ENCODE results near the gene KRTAP1-1. TPM values are rescaled to one million over a fixed set of nuclear protein-coding genes. Genes with fewer than 3 reads are reported as not detected.

Gene KRTAP1-1
- total RNA-seq, 1 donor from 2014 or later, result not detected

DNA sequence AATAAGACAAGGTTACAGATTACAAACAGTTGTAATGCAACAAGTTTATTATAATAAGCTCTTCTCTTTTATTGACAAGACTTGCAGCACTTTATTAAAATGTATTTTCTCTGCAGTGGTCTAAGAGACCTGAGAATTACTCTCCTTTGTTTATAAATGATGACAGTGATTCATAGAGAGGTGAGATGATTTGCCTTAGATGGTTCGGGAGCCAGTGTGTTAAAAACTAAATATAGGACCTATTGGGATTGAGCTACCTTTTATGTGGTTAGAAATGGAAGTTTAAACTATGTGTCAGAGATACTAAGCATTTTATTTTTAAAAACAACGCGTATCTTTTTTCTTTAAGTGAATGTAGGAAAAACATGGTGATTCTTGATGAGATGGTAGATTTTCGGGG is 44.4 kb downstream of the KRTAP1-1 start:
- TF ChIP-seq, protein P1, sequence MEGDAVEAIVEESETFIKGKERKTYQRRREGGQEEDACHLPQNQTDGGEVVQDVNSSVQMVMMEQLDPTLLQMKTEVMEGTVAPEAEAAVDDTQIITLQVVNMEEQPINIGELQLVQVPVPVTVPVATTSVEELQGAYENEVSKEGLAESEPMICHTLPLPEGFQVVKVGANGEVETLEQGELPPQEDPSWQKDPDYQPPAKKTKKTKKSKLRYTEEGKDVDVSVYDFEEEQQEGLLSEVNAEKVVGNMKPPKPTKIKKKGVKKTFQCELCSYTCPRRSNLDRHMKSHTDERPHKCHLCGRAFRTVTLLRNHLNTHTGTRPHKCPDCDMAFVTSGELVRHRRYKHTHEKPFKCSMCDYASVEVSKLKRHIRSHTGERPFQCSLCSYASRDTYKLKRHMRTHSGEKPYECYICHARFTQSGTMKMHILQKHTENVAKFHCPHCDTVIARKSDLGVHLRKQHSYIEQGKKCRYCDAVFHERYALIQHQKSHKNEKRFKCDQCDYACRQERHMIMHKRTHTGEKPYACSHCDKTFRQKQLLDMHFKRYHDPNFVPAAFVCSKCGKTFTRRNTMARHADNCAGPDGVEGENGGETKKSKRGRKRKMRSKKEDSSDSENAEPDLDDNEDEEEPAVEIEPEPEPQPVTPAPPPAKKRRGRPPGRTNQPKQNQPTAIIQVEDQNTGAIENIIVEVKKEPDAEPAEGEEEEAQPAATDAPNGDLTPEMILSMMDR (IDR thresholded peaks at IDR 0.05; ENCODE audit: insufficient read depth, low read length, severe bottlenecking), result no peak
- Histone ChIP-seq H3K27me3 (ENCODE audit: control insufficient read depth, insufficient read depth, low read length) (no peaks in the 10 kb centered on the region), H3K36me3 (ENCODE audit: control insufficient read depth, insufficient read depth, low read length) (no peaks in the 10 kb centered on the region), H3K4me3 (ENCODE audit: low read depth, low read length) (no peak overlapping the region)
- FAIRE-seq, result no peak
- DNase-seq (ENCODE audit: low read depth), result no peak

DNA sequence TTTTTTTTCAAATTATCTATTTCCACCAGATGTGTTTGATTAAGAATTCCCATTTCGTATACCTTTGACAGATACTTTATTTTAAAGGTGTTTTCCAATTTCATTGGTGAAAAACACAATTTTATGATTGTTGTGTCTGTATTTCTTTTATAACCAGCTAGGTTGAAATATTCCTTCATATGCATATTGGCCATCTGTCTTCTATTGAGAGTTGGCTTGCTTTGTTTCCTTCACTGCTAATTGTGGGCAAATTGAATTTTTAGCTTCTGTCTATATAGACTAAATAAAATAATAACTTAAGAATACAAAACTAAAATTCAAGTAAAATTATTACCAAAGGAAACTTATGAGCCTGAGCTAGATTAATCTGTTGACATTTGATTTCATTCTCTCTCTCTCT is 46.1 kb downstream of the KRTAP1-1 start:
- DNase-seq (ENCODE audit: low read depth) (no peak), FAIRE-seq (no peak)
- no peaks in the 10 kb centered on the region for H3K36me3 ChIP-seq (ENCODE audit: control insufficient read depth, insufficient read depth, low read length)
- H3K4me3 ChIP-seq (ENCODE audit: low read depth, low read length), result no peak overlapping the region
- H3K27me3 ChIP-seq (ENCODE audit: control insufficient read depth, insufficient read depth, low read length), result no peaks in the 10 kb centered on the region
- TF ChIP-seq, protein P1 (IDR thresholded peaks at IDR 0.05; ENCODE audit: insufficient read depth, low read length, severe bottlenecking), result no peak

DNA sequence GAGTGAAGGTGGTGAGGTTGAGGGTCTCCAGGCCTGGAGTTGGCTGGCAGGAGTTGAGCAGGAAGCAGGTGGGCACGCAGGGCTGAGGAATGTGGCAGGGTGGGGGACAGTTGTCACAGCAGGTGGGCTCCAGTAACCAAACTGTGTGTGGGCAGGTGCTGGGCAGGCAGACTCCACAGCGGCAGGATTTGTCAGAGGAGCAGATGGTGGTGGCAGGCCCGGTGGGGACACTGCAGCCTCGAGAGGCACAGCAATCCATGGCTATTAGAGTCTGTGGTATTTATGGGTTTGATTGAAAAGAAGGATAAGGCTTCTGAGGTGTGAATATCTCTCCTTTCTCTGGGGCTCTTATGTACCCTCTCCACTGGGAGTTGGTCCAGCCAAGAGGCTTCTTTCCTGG is 47.4 kb downstream of the KRTAP1-1 start, which contains the start of gene KRTAP3-3:
Gene KRTAP3-3, minus strand, starts transcription at position 326 of the 400 bp plus-strand sequence. Its CDS starts 67 bp downstream, at position 259.
- TF ChIP-seq, protein P1 (IDR thresholded peaks at IDR 0.05; ENCODE audit: insufficient read depth, low read length, severe bottlenecking), result no peak
- no peak within 1 kb of the TSS for H3K4me3 ChIP-seq (ENCODE audit: low read depth, low read length)
- FAIRE-seq, result no peak
- no peaks in the 10 kb centered on the region for H3K27me3 ChIP-seq (ENCODE audit: control insufficient read depth, insufficient read depth, low read length)
- no peaks in the 10 kb centered on the region for H3K36me3 ChIP-seq (ENCODE audit: control insufficient read depth, insufficient read depth, low read length)
- no peak for DNase-seq (ENCODE audit: low read depth)

DNA sequence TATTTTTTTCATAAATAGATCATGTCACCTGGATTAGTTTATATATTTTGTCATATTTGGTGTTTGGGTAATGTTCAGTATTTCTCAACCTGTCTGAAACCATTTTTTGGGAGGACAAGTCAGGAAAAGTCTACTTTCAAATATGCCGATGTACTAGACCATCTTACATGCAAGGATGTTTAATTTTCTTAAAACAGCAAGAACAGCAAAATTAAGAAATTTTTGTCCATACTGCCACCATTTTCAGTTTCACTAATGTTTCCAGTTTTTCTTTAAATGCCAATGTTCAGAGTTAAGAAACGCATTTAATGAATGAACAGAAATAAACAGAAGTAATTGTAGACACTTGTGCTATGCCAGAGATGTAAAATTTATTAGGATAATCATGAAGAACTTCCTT is 48.2 kb downstream of the KRTAP1-1 start:
- Histone ChIP-seq H3K36me3 (ENCODE audit: control insufficient read depth, insufficient read depth, low read length) (no peaks in the 10 kb centered on the region), H3K27me3 (ENCODE audit: control insufficient read depth, insufficient read depth, low read length) (no peaks in the 10 kb centered on the region), H3K4me3 (ENCODE audit: low read depth, low read length) (no peak overlapping the region)
- FAIRE-seq (no peak), DNase-seq (ENCODE audit: low read depth) (no peak)
- TF ChIP-seq, protein P1 (IDR thresholded peaks at IDR 0.05; ENCODE audit: insufficient read depth, low read length, severe bottlenecking), result no peak

DNA sequence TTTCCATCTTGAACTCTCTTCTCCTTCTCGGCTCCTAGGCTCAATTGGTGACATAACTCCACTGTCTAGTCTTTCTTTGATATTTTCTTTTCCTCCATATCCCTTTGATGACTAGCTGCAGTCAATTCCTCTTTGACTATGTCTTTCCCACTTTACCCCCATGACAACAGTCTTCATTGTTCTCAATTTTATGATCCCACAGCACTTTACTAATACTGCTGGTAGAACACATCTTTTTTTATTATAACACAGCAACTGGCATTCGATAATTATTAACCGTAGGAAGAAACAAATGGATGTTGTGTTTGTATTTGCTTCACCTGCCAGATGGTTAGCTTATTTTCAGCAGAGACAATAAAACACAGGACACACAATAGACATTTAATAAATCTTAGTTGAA is 48.6 kb downstream of the KRTAP1-1 start:
- DNase-seq (ENCODE audit: low read depth), result no peak
- Histone ChIP-seq H3K27me3 (ENCODE audit: control insufficient read depth, insufficient read depth, low read length) (no peaks in the 10 kb centered on the region), H3K4me3 (ENCODE audit: low read depth, low read length) (no peak overlapping the region), H3K36me3 (ENCODE audit: control insufficient read depth, insufficient read depth, low read length) (no peaks in the 10 kb centered on the region)
- TF ChIP-seq, protein P1 (IDR thresholded peaks at IDR 0.05; ENCODE audit: insufficient read depth, low read length, severe bottlenecking), result no peak
- no peak for FAIRE-seq

Other genes with a start within 250 kb of the KRTAP1-1 start
- not detected in 2 replicates for gene KRT28, start 241.5 kb downstream of the KRTAP1-1 start, total RNA-seq
- gene KRT10, start 218.8 kb downstream of the KRTAP1-1 start, total RNA-seq, result 5.8 and 6.3 TPM in 2 replicates
- not detected in 2 replicates for gene KRT12, start 174.2 kb downstream of the KRTAP1-1 start, total RNA-seq
- gene KRT20, start 156.2 kb downstream of the KRTAP1-1 start, total RNA-seq, result not detected in 2 replicates
- gene KRT23, start 103.8 kb downstream of the KRTAP1-1 start, total RNA-seq, result 12.9 and 29.4 TPM in 2 replicates
- gene KRT39, start 74.5 kb downstream of the KRTAP1-1 start, total RNA-seq, result not detected in 2 replicates
- gene KRT40, start 57.1 kb downstream of the KRTAP1-1 start, total RNA-seq, result 0.13 TPM in 1 of 2 replicates, not detected in the other
- gene KRTAP3-3, start 47.3 kb downstream of the KRTAP1-1 start, total RNA-seq, result not detected in 2 replicates
- not detected in 2 replicates for gene KRTAP3-2, start 41.5 kb downstream of the KRTAP1-1 start, total RNA-seq
- gene KRTAP3-1, start 32.3 kb downstream of the KRTAP1-1 start, total RNA-seq, result not detected in 2 replicates
- gene KRTAP1-5, start 14.2 kb downstream of the KRTAP1-1 start, total RNA-seq, result not detected in 2 replicates
- not detected in 2 replicates for gene KRTAP1-4, start 11.3 kb downstream of the KRTAP1-1 start, total RNA-seq
- not detected in 2 replicates for gene KRTAP1-3, start 6.6 kb downstream of the KRTAP1-1 start, total RNA-seq
- not detected in 2 replicates for gene KRTAP2-1, start 5.9 kb upstream of the KRTAP1-1 start, total RNA-seq
- gene KRTAP2-2, start 13.8 kb upstream of the KRTAP1-1 start, total RNA-seq, result not detected in 2 replicates
- gene KRTAP2-3, start 18.7 kb upstream of the KRTAP1-1 start, total RNA-seq, result not detected in 2 replicates
- not detected in 2 replicates for gene KRTAP2-4, start 24.4 kb upstream of the KRTAP1-1 start, total RNA-seq
- gene KRTAP4-7, start 42.7 kb upstream of the KRTAP1-1 start, total RNA-seq, result not detected in 2 replicates
- not detected in 2 replicates for gene KRTAP4-8, start 56.7 kb upstream of the KRTAP1-1 start, total RNA-seq
- gene KRTAP4-16, start 60.8 kb upstream of the KRTAP1-1 start, total RNA-seq, result not detected in 2 replicates
- not detected in 2 replicates for gene KRTAP4-9, start 63.9 kb upstream of the KRTAP1-1 start, total RNA-seq
- gene KRTAP4-11, start 76.9 kb upstream of the KRTAP1-1 start, total RNA-seq, result not detected in 2 replicates
- not detected in 2 replicates for gene KRTAP4-12, start 82.7 kb upstream of the KRTAP1-1 start, total RNA-seq
- gene KRTAP4-6, start 99.1 kb upstream of the KRTAP1-1 start, total RNA-seq, result not detected in 2 replicates
- not detected in 2 replicates for gene KRTAP4-5, start 108.4 kb upstream of the KRTAP1-1 start, total RNA-seq
- gene KRTAP4-4, start 119.3 kb upstream of the KRTAP1-1 start, total RNA-seq, result not detected in 2 replicates
- gene KRTAP4-3, start 126.8 kb upstream of the KRTAP1-1 start, total RNA-seq, result not detected in 2 replicates
- not detected in 2 replicates for gene KRTAP4-2, start 136.8 kb upstream of the KRTAP1-1 start, total RNA-seq
- not detected in 2 replicates for gene KRTAP4-1, start 143.5 kb upstream of the KRTAP1-1 start, total RNA-seq
- gene KRTAP9-1, start 148.4 kb upstream of the KRTAP1-1 start, total RNA-seq, result not detected in 2 replicates
- not detected in 2 replicates for gene KRTAP9-2, start 185.2 kb upstream of the KRTAP1-1 start, total RNA-seq
- not detected in 2 replicates for gene KRTAP9-3, start 191.0 kb upstream of the KRTAP1-1 start, total RNA-seq
- gene KRTAP9-8, start 196.5 kb upstream of the KRTAP1-1 start, total RNA-seq, result not detected in 2 replicates
- gene KRTAP9-4, start 208.2 kb upstream of the KRTAP1-1 start, total RNA-seq, result not detected in 2 replicates
- not detected in 2 replicates for gene KRTAP9-9, start 213.9 kb upstream of the KRTAP1-1 start, total RNA-seq
- not detected in 2 replicates for gene KRTAP9-6, start 223.9 kb upstream of the KRTAP1-1 start, total RNA-seq
- not detected in 2 replicates for gene KRTAP9-7, start 234.2 kb upstream of the KRTAP1-1 start, total RNA-seq